ENCODE data around the gene RAB43.
A peak's percentile ranks its signal among the peaks of the same experiment; 100 is the strongest.

The RAB43 gene

DNA sequence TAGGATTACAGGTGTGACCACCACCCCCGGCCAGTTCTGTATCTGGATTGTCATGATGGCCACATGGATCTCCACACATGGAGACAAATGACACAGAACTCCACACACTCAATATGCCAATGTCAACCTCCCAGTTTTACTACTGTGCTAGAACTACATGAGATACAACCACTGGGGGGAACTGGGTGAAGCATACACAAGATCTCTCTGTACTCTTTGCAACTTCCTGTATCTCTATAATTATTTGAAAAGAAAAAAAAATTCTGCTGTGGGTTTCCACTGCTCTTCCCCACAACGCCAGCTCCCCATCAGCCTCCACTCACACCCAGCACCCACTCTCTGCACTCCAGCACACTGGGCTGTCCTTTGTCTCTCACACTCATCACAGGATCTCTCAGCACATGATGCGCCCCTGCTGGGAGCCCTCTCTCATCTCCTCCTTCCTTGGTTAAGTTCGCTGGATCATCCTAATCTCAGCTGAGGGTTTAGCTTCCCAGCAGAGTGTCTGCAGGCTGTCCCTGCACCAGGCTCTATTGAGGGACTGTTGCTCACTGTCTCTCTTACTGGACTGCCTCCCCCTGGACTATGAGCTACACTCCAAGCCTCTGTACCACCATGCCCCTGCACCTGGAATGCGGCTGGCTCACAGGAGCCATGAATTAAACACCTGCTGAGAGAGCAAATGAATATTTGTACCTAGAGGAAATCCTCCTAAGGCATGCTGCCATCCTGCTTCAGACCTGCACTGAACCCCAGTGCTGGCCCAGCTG is 10.7 kb upstream of the RAB43 start:
- no peaks in the 10 kb centered on the region for H3K4me1 ChIP-seq (ENCODE audit: control insufficient read depth, insufficient read depth, low read length)
- no peaks in the 10 kb centered on the region for H3K9me3 ChIP-seq (ENCODE audit: control insufficient read depth, insufficient read depth, low read length)
- H3K4me3 ChIP-seq (ENCODE audit: low read depth, low read length): no peak overlapping the region
- H3K36me3 ChIP-seq (ENCODE audit: control insufficient read depth, insufficient read depth, low read length): peaks cover 24% of the 10 kb centered on the region
- no peaks in the 10 kb centered on the region for H3K27me3 ChIP-seq (ENCODE audit: control insufficient read depth, insufficient read depth, low read length)
- no peak overlapping the region for H3K9ac ChIP-seq (ENCODE audit: low read depth, low read length)

DNA sequence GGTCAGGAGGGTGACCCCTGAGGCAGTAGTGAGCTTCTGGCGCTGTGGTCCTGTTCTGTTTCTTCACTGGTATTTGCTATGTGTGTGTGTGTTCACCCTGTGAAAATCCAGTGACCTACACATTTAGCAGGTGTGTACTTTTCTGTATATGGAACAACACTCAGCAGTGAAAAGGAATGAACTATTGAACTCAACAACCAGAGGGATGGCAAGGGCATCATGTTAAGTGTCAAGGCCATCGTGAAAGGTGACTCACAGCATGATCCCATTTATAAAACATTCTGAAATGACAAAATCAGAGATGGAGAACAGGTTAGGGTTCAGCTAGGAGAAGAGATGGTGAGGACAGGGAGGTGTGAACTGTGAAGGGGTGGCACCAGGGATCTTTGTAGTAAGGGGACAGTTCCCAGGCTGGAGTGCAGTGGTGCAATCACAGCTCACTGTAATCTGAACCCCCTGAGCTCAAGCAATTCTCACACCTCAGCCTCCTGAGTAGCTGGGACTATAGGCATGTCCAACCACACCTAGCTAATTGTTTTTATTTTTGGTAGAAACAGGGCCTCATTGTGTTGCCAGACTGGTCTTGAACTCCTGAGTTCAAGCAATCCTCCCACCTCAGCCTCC is 10.0 kb upstream of the RAB43 start:
- H3K4me1 ChIP-seq (ENCODE audit: control insufficient read depth, insufficient read depth, low read length): no peaks in the 10 kb centered on the region
- peaks cover 24% of the 10 kb centered on the region for H3K36me3 ChIP-seq (ENCODE audit: control insufficient read depth, insufficient read depth, low read length)
- H3K27me3 ChIP-seq (ENCODE audit: control insufficient read depth, insufficient read depth, low read length): no peaks in the 10 kb centered on the region
- H3K9me3 ChIP-seq (ENCODE audit: control insufficient read depth, insufficient read depth, low read length): no peaks in the 10 kb centered on the region
- H3K9ac ChIP-seq (ENCODE audit: low read depth, low read length): no peak overlapping the region
- H3K4me3 ChIP-seq (ENCODE audit: low read depth, low read length): no peak overlapping the region

DNA sequence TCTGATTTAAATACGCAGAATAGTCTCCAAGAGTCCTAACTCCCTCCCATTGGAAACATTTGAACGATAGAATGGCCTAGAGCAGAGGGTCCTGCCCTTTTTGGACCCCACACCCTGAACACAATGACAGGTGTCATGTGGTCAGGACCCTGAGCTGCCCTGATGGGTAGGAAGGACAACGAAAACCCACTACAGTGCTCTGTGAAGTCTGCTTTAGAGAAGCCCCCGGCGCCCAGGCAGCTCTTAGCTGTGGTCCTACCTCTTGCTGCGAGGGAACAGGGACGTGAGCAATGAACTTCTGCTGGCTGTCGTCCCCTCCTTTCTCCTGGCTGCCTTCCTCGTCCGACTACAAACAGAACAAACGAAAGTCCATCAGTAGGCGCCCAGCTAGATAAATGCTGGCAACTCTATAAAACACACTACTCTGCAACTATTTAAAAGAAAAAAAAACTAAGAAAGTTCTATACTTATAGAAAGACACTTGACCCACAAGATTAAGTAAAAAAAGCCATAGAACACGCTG is 8.7 kb upstream of the RAB43 start:
- no peak overlapping the region for H3K9ac ChIP-seq (ENCODE audit: low read depth, low read length)
- no peak overlapping the region for H3K4me3 ChIP-seq (ENCODE audit: low read depth, low read length)
- H3K4me1 ChIP-seq (ENCODE audit: control insufficient read depth, insufficient read depth, low read length): no peaks in the 10 kb centered on the region
- peaks cover 24% of the 10 kb centered on the region for H3K36me3 ChIP-seq (ENCODE audit: control insufficient read depth, insufficient read depth, low read length)
- no peaks in the 10 kb centered on the region for H3K9me3 ChIP-seq (ENCODE audit: control insufficient read depth, insufficient read depth, low read length)
- no peaks in the 10 kb centered on the region for H3K27me3 ChIP-seq (ENCODE audit: control insufficient read depth, insufficient read depth, low read length)

DNA sequence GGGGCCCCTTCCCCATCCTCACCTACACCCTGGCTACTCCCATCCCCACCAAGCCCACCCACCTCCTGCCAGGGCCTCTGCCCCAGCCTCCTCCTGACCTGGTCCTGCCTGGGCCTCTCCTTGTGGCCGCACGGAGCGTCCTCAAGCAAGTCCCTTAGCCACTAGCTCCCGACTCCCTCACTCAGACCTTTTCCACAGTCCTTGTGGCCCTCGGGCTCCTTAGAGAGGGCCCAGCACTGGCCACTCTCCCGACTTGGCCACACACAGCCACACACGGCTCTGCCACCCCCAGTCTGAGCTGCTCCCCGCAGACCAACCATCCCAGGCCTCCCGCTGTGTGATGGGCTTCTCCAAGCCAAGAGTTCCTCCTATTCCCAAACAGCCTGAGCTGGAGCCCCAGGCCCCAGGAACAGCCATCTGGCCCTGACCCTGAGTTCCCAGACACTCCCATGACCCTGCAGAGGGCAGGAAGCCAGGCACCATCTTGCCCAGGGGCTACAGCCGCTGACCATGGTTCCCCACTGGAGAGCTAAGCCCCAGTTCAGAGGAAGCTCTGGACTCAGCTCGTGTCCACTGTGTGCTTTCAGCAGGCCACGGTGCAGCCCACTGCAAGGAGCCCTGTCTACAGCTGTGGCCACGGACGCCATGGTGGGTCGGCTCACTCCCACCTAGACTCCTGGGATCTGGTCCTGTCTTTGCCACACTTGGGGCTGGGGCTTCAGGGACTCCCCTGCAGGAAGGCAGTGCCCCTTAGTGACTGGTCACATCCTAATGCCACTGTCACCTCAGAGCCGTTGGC is 7.0 kb upstream of the RAB43 start:
- Histone ChIP-seq H3K4me3 (ENCODE audit: low read depth, low read length) (no peak overlapping the region), H3K4me1 (ENCODE audit: control insufficient read depth, insufficient read depth, low read length) (no peaks in the 10 kb centered on the region), H3K9me3 (ENCODE audit: control insufficient read depth, insufficient read depth, low read length) (no peaks in the 10 kb centered on the region), H3K27me3 (ENCODE audit: control insufficient read depth, insufficient read depth, low read length) (no peaks in the 10 kb centered on the region), H3K9ac (ENCODE audit: low read depth, low read length) (no peak overlapping the region), H3K36me3 (ENCODE audit: control insufficient read depth, insufficient read depth, low read length) (peaks cover 19% of the 10 kb centered on the region)

DNA sequence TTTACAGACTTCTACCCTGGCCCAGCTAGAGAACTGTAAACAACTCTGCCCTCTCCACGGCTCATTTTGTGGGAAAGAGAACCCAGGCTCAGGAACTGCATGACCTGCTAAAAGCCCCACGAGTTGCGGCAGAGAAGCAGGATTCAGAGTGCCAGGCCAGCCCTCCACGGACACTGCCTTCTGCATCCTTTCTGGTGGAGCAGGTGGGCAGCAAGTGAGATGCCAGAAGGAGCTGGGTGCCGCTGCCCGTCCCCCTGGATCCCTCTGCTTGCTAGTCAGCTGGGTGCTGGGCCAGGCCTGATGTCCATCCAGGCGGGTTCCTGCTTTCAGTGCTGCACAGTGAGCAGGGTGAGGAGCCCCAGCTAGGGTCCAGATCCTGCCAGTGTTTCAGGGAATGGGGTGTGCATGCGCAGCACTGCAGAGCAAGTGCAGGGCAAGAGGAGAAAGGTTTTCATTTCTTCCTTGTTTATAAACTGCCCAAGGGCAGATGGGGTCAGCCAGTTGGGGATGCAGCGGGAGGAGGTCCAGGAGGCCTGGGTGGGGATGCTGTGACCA is 5.2 kb upstream of the RAB43 start:
- Histone ChIP-seq H3K4me3 (ENCODE audit: low read depth, low read length) (no peak overlapping the region), H3K36me3 (ENCODE audit: control insufficient read depth, insufficient read depth, low read length) (peaks cover 19% of the 10 kb centered on the region), H3K4me1 (ENCODE audit: control insufficient read depth, insufficient read depth, low read length) (no peaks in the 10 kb centered on the region), H3K27me3 (ENCODE audit: control insufficient read depth, insufficient read depth, low read length) (no peaks in the 10 kb centered on the region), H3K9me3 (ENCODE audit: control insufficient read depth, insufficient read depth, low read length) (no peaks in the 10 kb centered on the region), H3K9ac (ENCODE audit: low read depth, low read length) (no peak overlapping the region)

DNA sequence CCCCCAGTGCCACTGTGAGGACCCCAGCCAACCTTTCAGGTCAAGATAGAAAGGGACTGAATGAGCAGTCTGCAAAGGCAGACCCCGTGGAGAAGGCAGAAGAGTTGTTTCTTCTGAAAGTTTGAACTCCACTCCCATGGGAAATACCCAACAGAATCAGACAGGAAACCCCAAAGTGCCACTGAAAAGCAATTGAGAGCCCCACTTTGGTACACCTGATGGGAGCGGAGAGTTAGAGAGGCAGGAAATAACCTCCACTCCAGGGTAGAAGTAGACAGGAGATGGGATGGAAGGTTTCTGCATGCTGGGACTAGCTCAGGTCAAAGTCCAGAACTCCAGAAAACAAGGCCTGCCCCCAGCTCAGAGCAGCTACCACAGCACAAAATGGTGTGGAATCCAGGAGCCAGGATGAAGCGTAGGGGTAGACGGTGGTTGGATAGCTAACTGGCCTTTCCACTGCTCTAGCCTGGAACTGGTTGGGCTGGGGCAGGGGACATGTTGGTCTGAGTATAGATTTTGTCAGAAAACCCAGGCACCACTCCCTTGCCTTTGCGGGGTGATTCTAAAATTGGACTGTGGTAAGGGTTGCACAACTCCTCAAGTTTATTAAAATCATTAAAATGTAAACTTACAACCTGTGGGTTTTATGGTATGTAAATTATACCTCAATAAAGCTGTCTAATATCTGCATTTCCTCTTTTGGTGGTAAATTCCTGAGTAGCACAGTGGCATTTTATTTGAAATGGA is 1.9 kb upstream of the RAB43 start:
- peaks cover 16% of the 10 kb centered on the region for H3K4me1 ChIP-seq (ENCODE audit: control insufficient read depth, insufficient read depth, low read length)
- no peaks in the 10 kb centered on the region for H3K27me3 ChIP-seq (ENCODE audit: control insufficient read depth, insufficient read depth, low read length)
- no peak overlapping the region for H3K4me3 ChIP-seq (ENCODE audit: low read depth, low read length)
- H3K36me3 ChIP-seq (ENCODE audit: control insufficient read depth, insufficient read depth, low read length): peaks cover 5% of the 10 kb centered on the region
- H3K9ac ChIP-seq (ENCODE audit: low read depth, low read length): no peak overlapping the region
- no peaks in the 10 kb centered on the region for H3K9me3 ChIP-seq (ENCODE audit: control insufficient read depth, insufficient read depth, low read length)

DNA sequence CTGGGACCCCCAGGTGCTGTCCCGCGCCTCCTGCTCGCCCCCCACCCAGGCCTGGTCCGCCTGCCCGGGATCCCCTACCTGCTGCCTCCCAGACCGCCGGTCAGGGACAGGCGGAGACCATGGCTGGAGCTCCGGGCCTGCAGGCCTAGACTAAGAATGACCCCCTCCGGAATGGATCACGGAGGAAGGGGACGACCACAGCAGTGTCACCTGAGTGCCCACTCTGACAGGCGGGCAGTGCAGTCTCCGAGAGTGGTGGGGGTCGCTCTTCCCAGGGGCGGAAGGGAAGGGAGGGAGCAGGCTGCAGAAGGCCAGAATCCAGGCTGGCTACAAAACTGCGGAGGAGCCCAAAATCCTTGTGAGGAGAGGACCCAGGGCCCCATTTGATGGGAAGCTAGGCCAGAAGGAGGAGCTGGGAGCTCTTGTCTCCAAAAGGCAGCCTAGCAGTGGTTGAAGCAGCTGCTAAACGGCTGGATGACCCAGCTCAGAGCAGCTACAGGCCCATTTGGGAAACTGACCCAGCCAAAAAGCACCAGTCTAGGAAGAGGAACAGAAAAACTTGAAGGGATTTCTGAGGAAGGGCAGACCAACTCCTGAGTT is 908 bp upstream of the RAB43 start:
- Histone ChIP-seq H3K9me3 (ENCODE audit: control insufficient read depth, insufficient read depth, low read length) (no peaks in the 10 kb centered on the region), H3K9ac (ENCODE audit: low read depth, low read length) (peak overlapping the region; percentile 16), H3K36me3 (ENCODE audit: control insufficient read depth, insufficient read depth, low read length) (no peaks in the 10 kb centered on the region), H3K4me3 (ENCODE audit: low read depth, low read length) (peak overlapping the region; percentile 82), H3K27me3 (ENCODE audit: control insufficient read depth, insufficient read depth, low read length) (no peaks in the 10 kb centered on the region), H3K4me1 (ENCODE audit: control insufficient read depth, insufficient read depth, low read length) (peaks cover 17% of the 10 kb centered on the region)

DNA sequence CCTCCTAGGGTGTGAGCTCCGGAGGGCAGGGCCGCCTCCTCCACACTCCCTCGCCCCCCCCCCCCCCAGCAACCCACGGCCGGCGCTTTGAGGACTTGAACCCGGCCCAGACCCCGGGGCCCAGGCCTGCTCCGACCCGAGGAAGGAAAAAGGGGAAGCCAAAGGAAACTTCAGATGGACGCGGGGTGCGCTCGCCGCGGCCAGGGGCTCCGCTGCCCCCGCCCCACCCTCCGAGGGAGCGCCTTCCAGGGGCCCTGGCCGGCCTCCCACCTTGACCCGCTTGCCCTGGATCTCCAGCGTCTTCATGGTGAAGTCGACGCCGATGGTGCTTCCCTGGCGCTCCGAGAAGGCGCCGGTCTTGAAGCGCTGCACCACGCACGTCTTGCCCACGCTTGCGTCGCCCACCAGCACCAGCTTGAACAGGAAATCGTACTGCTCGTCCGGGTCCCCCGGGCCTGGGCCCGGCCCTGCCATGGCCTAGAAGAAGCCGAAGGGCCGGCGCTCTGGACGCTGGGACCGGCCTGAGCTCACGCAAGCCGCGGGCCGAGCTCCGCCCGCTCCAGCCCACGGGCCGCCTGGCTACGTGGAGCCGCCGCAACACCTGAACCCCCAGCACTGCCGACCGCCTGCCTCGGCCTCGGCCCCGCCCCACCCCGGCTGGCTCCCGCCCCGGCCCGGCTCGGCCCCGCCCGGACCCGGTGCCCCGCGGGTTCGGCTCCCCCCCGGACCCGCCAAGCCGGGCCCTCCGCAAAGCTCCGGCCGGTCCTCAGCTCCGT is 400 bp downstream of the RAB43 start:
- H3K4me1 ChIP-seq (ENCODE audit: control insufficient read depth, insufficient read depth, low read length): peaks cover 21% of the 10 kb centered on the region
- peak overlapping the region; percentile 41 for H3K9ac ChIP-seq (ENCODE audit: low read depth, low read length)
- H3K36me3 ChIP-seq (ENCODE audit: control insufficient read depth, insufficient read depth, low read length): no peaks in the 10 kb centered on the region
- H3K9me3 ChIP-seq (ENCODE audit: control insufficient read depth, insufficient read depth, low read length): no peaks in the 10 kb centered on the region
- H3K27me3 ChIP-seq (ENCODE audit: control insufficient read depth, insufficient read depth, low read length): no peaks in the 10 kb centered on the region
- peak overlapping the region; percentile 67 for H3K4me3 ChIP-seq (ENCODE audit: low read depth, low read length)

DNA sequence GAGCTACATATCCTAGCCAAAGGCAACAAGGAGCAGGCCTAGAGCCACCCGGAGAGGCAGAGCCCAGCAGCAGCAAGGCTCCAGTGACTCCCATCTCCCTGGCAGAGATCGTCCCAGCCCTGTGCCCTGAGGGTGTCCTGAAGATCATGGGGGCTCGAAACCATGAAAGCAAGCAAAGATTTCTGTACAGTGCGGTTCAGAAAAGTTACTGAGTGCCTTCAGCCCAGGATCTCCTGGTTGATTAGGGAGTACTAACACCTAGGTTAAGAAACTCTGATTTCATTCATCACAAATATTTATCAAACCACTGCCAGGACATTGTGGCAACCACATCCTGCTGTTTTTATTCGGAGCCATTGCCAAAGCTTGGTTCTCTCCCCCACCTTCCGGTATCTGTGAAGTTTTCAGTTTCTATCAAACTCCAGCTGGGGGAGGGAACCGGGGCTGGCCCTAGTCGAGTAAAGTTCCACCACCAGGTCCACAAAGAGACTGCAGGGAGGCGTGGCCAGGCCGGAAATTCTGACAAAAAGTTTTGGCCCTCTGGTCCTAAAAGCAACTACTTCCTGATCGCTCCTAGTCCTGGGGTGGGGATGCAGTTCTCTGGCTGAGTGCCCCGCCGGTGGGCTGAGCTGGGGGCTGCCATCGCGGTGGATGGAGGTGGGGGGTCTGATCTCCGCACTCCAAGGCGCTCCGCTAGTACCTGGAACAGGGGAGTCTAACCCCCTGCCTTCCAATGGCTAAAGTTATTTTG is 1.2 kb downstream of the RAB43 start:
- Histone ChIP-seq H3K4me1 (ENCODE audit: control insufficient read depth, insufficient read depth, low read length) (peaks cover 25% of the 10 kb centered on the region), H3K27me3 (ENCODE audit: control insufficient read depth, insufficient read depth, low read length) (no peaks in the 10 kb centered on the region), H3K9ac (ENCODE audit: low read depth, low read length) (peak overlapping the region; percentile 62), H3K36me3 (ENCODE audit: control insufficient read depth, insufficient read depth, low read length) (no peaks in the 10 kb centered on the region), H3K9me3 (ENCODE audit: control insufficient read depth, insufficient read depth, low read length) (no peaks in the 10 kb centered on the region), H3K4me3 (ENCODE audit: low read depth, low read length) (peak overlapping the region; percentile 67)
